HK-2 (cell line): ENCODE results near the gene HSPH1.
"Not testable (repeated sequence)": the region's sequence is repeated elsewhere in the genome, so short reads cannot be mapped to it uniquely, and the experiment has no call there.

Experiments
- DNase-seq: peaks from one replicate; pipeline ENCODE4 v3.0.0-alpha.2; 2018; ENCODE audit not compliant: unreplicated experiment

HSPH1 gene

DNA sequence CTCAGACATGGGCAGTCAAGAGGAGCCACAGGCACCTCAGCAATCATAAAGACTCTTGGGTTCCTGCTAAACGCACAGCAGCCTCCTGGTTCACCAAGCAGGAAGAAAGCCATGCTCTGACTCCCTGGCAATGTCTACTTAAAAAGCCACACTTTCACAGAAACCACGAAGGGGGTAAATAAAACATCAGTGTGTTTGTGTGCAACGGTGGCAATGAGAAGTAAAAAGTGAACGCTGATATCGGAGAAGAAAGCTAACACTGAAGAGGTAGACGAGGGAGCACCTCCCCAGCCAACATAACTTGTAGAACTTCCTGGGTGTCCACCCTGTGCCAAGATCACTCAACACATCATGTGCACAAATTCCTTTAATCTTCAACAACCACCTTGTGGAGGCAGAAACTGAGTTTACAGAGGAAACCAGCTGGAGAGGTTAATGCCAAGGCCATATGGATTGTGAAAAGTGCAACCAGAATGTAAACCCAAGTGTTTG is 30.2 kb downstream of the HSPH1 start:
- no peak for DNase-seq

DNA sequence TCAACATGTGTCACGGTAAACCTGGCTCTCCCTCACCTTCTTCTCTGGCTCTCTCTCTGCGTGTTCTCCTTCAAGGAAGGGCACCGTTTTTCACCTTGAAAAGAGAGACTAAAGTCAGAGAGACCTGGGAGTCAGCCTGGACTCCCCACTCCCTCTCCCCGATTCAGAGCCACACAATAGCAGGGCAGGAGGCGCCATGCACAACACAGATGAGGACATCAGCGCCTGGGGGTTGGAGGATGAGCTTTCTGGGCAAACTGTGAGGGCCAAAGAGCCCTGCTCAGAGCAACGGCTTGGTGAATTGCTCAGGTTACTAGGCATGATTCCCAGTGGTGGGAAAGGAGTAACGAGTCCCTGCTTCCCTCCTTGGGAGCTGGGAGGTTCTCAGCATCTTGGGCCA is 32.3 kb downstream of the HSPH1 start:
- no peak for DNase-seq

DNA sequence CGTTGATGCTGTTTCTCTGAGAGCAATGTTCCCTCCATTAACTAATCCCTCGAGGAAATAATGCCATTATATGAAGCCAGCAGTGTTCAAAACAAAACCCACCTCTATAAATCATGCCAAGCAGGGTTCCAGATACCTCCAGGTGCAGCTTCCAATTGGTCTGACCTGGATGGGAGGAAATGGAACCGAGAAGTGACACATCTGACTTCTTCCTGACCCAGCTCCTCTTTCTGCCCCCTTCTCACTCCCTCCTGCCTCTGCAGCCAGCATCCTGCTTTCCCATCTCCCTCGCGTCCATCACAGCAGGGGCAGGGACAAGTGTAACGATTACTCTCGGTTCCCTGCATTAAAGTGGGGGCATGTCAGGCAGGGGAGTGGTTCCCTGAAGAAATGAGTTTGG is 37.5 kb downstream of the HSPH1 start:
- DNase-seq, result no peak

DNA sequence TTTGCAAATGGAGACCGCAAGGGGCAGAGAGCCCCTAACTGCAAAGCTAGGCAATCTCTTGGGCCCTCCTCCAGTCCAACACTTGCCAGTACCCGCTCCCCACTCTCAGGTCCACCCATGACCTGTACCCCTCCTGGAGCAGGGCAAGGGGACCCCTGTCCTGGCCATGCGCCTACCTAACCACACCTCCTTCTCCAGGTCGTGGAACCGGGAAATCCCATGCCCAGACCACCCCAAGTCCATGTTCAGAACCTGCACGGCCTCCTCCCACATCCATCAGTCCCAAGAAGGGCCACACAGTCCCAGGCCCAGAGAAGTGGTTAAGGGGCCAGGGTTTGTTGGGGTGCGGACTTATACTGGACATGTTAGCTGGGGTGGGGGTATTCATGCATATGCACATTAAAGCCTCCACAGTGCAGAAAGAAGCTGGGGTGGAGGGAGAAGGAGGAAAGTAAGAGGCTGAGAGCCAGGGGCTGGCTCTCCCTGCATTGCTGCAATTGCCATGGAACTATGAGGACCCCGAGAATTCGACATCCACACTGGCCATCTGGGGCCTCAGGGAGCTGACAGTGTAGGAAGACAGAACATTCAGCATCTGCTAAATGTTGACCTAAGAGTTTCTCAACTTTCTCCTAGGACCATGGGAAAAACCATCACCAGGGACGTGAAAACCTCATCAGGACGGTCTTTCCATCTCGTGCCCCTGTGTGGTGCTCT is 39.0 kb downstream of the HSPH1 start:
- DNase-seq, result no peak

DNA sequence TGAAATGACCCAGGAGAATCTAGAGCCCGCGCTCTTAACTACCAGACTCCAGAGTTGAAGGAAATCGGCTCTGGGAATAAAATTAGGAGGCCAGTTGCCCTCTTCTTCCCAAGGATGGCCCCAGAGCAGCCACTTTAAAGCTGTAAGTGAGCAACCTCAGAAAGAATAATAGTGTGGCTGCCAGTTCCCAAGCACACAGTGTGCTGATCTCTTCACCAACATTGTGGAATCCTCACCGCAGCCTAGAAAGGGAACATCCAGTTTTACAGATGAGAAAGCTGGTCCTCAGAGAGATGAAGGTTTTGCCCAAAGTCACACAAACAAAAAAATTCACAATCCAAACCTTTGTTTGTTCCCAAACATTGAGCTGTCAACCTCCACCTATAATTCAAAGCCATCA is 39.6 kb downstream of the HSPH1 start:
- DNase-seq, result no peak

DNA sequence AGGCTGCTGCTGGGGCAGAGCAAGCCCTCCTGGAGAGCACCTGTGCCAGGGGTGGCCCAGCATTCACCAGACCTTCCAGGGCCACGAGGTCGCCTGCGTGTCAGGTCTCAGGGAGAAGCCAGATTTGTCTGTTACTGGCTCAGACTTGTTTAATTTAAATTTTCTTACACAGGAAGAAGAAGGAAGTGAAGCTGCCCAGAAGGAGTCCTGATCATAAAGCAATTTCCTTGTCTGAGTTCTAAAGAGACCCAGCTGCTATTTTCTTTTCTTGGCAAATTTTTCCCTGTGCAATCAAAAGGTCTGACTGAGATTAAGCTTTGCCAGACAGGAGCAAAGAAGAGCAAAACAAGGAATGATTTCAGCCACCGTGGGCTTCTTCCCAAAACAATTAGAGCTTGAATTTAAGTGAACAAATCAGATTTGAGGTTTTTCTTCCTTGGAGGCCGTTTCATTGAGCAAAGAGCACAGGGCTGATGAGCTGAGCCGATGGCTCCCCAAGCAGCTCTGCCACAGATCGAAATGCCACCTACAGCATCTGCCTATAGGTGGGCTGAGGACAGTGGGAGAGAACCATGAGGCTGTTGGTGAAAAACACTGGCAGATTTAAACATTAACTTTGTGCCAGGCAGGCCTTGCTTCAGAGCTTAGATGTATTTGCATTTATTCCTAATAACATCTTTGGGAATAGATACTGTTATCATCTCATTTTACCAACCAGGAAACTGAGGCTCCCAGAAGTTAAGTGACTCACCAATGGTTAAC is 40.1 kb downstream of the HSPH1 start:
- no peak for DNase-seq

DNA sequence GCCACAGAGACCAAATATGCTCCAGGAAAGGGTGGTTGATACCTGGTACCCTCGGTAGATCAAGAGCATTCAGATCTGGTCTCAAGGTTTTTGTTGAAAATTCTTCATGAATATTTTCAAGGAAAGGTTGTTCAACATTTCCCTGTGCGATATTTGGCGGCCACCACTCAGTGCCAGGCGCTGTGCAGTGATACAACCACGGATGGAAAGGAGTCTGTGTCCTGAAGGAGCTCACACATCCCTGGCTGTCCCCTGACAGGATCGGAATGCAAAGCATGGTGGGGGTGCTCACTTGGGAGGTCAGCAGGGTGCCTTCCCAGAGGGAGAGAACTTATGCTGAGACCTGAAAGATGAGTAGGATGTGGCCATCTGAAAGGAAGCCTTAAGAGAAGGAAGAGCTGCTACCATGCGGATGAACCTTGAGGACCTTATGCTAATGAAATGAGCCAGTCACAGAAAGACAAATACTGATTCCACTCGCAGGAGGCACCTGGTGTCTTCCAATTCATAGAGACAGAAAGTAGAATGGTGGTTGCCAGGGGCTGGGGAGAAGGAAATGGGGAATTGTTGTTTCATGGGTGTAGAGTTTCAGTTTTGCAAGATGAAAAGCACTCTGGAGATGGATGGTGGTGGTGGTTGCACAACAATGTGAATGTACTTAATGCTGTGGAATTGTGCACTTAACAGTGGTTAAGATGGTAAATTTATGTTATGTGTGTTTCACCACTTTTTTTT is 41.6 kb downstream of the HSPH1 start:
- DNase-seq, result no peak

DNA sequence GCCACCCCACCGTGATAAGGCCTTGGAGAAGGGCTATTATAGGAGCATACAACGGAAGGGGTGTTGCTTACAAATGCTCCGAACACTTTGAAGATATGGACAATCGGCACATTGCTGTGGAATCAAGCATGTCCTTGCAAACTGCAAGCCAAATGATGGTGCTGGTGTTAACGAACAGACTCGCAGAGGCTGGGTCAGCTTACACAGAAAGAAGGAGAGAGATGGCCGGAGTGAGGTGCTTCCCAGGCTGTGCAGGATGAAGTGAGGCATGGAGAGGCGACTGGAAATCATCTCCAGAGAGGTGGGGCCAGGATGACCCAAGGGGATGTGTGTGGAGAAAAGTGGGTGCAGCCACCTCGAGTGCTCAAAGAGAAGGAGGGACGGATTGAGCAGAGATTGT is 42.2 kb downstream of the HSPH1 start:
- no peak for DNase-seq

DNA sequence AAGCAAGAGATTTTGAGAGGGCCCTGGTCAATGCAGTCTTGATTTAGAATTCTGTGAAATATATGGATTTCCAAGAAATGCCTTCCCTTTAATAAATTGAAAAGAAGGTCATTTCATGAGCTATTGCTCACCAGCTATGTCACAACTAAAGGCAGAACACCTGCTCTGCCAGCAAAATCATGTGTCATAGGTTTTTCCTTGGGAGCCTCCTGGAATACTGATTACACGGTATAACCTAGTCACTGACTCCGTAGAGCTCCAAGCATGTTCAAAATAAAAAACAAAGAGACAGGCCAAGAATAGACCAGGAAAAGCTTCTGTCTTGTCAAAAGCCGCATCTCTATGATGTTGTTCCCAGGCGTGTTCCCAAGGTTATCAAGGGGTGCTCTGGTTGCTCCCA is 45.5 kb downstream of the HSPH1 start:
- no peak for DNase-seq

DNA sequence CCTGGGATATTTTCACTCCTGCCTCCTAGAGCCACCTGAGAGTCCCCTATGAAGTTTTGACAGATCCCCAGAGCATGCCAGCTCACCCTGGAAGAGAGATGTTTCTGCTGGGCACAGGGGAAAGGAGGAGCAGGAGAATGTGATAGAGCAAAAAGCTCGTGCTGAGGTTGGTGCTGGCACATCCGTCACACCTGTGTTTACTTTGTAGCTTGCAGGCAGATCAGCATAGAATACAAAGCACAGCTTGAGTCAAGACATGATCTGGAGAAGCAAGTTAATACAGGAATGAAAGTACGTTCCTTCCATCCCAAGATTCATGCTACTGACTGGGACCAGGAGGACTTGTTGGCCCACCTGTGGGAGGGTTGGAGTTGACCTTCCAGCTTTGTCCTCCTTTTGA is 46.1 kb downstream of the HSPH1 start:
- DNase-seq, result no peak

DNA sequence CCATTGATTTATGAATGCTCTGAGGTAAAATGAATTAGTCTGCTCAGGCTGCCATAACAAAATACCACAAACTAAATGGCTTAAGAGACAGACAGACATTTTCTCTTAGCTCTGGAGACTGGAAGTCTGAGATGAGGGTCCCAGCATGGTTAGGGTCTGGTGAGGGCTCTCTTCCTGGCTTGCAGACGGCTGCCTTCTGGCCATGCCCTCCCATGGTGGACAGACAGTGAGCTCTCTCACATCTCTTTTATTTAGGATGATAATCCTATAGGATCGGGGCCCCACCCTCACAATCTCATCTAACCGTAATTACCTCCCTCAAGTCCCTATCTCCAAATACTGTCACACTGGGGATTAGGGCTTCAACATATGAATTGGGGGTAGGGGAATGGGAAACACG is 47.1 kb downstream of the HSPH1 start:
- DNase-seq, result no peak

DNA sequence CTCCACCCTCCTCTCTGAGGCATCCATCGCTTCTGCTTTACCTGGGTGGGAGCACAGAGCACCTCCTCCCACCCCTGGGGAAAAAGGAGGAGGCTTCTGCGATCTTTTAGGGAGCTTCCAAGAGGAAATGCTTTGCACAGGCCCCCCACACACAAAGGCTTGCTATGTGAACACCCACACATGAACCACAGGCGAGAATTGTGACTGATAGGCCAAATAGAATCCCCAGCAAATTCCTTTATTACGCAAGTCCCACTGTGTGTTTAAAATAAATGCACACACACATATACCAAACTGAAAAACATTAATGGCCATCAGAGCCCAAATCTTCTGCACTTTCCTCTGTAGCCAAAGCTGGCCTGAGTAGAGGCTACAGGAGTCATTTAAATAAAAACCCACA is 50.6 kb downstream of the HSPH1 start:
- DNase-seq, result no peak

DNA sequence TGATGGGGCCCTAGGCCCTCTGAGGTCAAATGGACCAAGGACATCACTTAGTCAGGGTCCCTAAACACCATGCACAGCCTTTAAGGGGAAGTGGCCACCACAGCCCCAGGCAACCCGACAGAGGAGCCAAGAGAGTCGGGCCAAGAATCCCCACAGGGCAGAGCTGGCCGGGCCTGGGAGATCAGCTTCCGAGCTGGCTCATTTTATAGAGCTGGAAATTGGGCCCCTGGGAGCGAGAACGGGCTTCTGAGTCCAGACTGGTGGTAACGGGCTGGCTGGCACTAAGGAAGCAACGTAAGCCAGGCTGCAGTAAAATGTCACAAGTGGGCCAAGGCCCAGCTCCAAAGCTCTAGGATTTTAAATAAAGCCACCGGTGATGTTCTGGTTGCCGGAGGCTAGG is 51.1 kb downstream of the HSPH1 start:
- DNase-seq, result no peak

DNA sequence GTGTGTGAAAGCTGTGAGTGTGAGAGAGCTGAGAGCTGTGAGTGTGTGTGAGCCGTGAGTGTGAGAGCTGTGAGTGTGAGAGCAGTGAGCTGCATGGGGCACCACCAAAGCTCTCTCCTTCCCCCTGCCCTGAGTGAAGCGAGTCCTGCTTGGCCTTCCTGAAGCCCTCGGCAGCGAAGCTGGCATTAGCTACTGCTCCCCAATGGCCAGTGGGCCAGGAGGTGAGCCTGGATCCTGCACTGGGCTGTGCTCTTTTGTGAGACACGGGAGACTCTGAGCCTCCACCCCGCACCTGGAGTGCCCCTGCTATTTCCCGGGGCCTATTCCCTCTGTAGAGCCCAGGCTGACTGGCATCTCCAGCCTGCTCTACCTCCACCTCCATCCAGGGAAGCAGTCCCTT is 51.5 kb downstream of the HSPH1 start:
- DNase-seq, result no peak

DNA sequence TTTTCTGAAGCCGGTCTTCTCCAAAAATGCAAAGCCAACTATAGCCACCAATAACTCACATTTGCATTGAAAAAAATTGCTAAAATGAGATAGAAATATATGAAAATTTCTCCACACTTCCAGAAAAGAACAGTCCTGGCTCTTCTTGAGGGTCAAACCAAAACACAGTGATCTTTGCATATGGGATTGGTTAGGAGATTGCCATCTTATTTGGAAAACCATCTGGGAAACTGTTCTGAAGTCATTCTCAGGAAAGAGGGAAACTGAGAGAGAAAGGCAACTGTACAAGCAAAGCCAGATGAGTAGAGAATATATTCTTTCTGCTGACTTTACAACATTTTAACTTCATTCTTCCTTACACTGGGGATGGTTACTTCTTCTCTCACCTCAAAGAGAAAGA is 54.6 kb downstream of the HSPH1 start:
- no peak for DNase-seq

DNA sequence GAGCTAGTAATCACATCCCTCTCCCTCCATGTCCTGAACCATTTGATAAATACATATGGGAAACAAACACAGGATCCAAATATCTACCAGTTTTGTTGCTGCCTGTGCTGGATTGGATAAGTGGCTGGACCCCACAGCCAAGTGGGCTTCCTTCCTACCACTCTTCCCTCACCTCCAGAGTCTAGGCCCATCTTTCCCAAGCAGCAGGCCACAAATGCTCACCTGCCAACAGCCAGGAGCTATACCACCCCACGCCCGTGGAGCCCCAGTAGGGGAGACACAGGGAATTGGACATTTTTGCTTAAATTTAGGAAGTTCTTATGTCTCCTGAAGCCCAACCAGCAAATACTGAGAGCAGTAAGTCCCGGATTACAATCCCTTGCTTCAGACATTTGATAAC is 55.8 kb downstream of the HSPH1 start:
- no peak for DNase-seq

DNA sequence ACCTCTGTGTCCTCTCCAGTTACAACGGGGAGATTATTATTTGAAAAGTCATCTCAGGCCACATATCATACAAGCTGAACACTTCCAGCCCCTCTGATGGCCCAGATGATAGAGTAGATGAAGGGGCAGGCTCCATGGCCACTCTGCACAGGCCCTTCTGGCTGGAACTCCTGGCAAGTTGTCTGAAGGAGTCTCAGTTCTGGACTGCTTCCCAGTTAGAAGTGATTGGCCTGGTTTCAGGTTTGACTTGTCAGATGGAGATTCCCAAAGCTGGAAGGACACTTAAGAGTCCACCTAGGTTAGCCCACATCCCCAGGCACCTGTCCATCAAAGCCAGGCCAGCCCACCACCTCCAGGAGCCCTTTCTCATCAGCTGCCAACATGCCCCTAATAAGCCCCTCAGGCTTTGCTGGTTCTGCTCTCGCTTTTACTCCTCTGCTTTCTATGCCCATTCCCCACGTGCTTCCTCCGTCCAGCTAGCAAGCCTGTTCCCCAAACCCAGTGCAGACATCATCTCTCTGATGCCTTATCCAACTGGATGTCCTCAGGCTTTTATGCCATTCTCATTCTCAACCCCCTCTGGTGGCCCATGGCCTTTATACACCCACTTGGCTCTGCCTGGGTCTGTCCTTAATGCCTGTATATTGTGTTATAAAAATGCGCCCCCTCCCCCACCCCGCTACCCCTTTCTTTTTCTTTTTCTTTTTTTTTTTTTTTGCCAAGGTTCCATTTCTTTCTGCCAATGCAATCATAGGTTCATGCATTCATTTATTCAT is 56.5 kb downstream of the HSPH1 start:
- no peak for DNase-seq

DNA sequence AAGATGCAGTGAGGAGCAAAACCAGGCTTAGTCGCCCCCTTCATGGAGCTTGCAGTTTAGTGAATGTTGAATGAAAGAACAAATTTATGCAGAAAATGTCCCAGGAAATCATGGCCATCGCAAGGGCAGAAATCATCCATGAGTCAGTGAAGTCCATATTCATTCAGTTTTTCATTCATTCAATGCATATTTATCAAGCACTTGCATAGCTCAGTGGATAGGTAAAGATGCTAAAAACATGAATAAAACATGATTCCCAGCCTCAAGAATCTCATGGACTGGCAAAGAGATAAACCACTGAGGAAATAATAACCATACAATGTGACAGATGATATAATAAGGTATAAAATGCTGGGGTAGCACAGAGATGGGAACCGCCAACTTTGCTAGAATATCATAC is 58.8 kb downstream of the HSPH1 start:
- DNase-seq, result no peak

DNA sequence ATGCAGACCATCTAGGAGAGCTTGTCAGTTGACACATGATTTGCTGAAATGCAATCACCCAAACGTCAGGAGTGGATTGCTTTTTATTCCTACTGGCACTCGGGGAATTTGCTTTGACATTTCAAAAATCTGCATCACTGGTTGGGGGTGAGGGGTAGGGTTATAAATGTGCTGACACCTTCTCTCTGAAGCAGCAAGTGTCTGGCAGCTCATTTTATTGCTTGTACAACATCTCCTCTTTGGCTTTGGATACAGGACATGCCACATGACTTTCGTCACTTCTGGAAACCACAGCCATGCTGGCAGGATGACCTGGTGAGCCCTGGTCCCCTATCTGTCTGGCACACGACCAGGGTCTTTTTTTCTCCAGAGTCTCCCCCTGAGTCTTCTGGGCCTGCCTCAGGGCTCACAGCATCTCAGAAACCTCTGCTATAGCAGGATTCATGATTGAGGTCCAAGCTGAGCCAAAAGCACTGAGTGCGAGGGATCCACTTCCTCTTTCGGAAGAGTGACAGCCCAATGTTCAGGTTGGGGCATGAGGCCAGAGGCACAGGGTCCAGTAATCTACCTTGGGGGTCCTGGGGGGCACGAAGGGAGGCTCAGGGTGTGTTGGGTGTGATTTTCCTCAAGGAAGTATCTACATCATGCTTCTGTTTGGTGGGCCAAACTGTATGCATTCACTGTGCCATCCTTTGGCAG is 60.1 kb downstream of the HSPH1 start:
- no peak for DNase-seq

DNA sequence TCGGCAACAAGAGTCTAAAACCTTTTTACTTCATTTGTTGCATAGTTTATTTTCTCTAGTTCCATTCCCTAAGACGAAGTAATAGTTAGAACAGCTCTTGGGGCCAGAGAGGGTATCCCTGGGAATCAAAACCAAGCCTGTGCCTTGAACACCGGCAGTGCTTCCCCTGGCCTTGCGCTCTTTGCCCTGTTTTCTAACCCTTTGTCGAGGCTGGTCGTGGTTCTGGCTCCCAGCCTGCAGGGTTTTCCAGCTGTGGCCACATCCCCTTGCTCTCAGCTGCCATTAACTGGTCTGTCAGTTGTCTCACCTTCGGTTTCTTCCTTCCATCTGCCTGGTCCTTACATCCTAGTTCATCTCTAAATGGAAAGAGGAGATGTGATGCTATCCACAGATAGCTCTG is 61.0 kb downstream of the HSPH1 start:
- no peak for DNase-seq

DNA sequence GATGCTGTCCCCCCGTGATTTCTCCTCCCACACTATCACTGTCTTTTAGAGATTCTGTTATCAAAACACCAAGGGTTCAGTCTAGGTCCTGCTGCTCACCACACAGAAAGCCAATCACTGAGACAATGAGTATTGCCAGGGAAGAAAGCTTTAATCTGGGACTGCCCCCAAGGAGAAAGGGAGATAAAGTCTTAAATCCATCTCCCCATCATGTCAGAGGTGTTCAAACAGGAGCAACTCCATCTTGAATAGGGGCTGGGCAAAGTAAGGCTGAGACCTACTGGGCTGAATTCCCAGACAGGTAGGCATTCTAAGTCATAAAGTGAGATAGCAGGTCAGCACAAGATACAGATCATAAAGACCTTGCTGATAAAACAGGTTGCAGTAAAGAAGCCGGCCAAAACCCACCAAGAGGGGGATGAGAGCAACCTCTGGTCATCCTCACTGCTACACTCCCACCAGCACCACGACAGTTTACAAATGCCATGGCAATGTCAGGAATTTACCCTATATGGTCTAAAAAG is 63.7 kb downstream of the HSPH1 start:
- not testable (repeated sequence) for DNase-seq
